ENCODE results near the gene LRRC75A. TPM values are rescaled to one million over a fixed set of nuclear protein-coding genes. Genes with fewer than 3 reads are reported as not detected.
A peak's percentile ranks its signal among the peaks of the same experiment; 100 is the strongest.

Gene LRRC75A
- total RNA-seq, 1 donor from 2014 or later: 0.96 TPM

- H3K4me1 ChIP-seq: peaks cover 58% of the 10 kb centered on the region
These were observed 52.6 kb downstream of the LRRC75A start for GRCh38 chr17:16439303-16439791.

GRCh38 chr17:16438557-16439302 lies 53.3 kb downstream of the LRRC75A start:
- intact Hi-C loops (cut with micrococcal nuclease): no loop called here
- H3K36me3 ChIP-seq: peaks cover 37% of the 10 kb centered on the region

More at GRCh38 chr17:16439303-16439791, 52.6 kb downstream of the LRRC75A start:
- intact Hi-C loops (cut with micrococcal nuclease): no loop called here
- no peak for TF ChIP-seq CTCF (IDR thresholded peaks at IDR 0.05; ENCODE audit: borderline replicate concordance)
- no peak for DNase-seq
- peak overlapping the region; percentile 89 for H3K27ac ChIP-seq (replicated peaks)
- peak overlapping the region; percentile 98 for H3K4me3 ChIP-seq
- H3K27me3 ChIP-seq (ENCODE audit: low read depth): no peaks in the 10 kb centered on the region
- no peaks in the 10 kb centered on the region for H3K9me3 ChIP-seq (replicated peaks)
- H3K36me3 ChIP-seq: peaks cover 43% of the 10 kb centered on the region

GRCh38 chr17:16438173-16438556 lies 53.8 kb downstream of the LRRC75A start:
- Histone ChIP-seq H3K36me3 (peaks cover 34% of the 10 kb centered on the region), H3K9me3 (replicated peaks) (no peaks in the 10 kb centered on the region), H3K4me3 (peak overlapping the region; percentile 98), H3K4me1 (peaks cover 47% of the 10 kb centered on the region), H3K27me3 (ENCODE audit: low read depth) (no peaks in the 10 kb centered on the region), H3K27ac (replicated peaks) (peak overlapping the region; percentile 89)
- no peak for TF ChIP-seq CTCF (IDR thresholded peaks at IDR 0.05; ENCODE audit: borderline replicate concordance)
- DNase-seq: no peak
- intact Hi-C loops (cut with micrococcal nuclease): no loop called here

More at GRCh38 chr17:16438557-16439302, 53.3 kb downstream of the LRRC75A start:
- H3K27ac ChIP-seq (replicated peaks): peak overlapping the region; percentile 89
- no peak for TF ChIP-seq CTCF (IDR thresholded peaks at IDR 0.05; ENCODE audit: borderline replicate concordance)
- no peaks in the 10 kb centered on the region for H3K27me3 ChIP-seq (ENCODE audit: low read depth)
- H3K4me1 ChIP-seq: peaks cover 52% of the 10 kb centered on the region
- H3K4me3 ChIP-seq: peak overlapping the region; percentile 98
- H3K9me3 ChIP-seq (replicated peaks): no peaks in the 10 kb centered on the region
- DNase-seq: peak; percentile 92

GRCh38 chr17:16437083-16437482 lies 54.9 kb downstream of the LRRC75A start:
- DNase-seq: no peak
- H3K4me3 ChIP-seq: no peak overlapping the region
- no peaks in the 10 kb centered on the region for H3K27me3 ChIP-seq (ENCODE audit: low read depth)
- no peak for TF ChIP-seq CTCF (IDR thresholded peaks at IDR 0.05; ENCODE audit: borderline replicate concordance)
- peaks cover 37% of the 10 kb centered on the region for H3K4me1 ChIP-seq
- no peaks in the 10 kb centered on the region for H3K9me3 ChIP-seq (replicated peaks)
- intact Hi-C loops (cut with micrococcal nuclease): no loop called here
- H3K27ac ChIP-seq (replicated peaks): no peak overlapping the region
- peaks cover 25% of the 10 kb centered on the region for H3K36me3 ChIP-seq

GRCh38 chr17:16435925-16436886 lies 55.8 kb downstream of the LRRC75A start:
- intact Hi-C loops (cut with micrococcal nuclease): no loop called here
- Histone ChIP-seq H3K4me1 (peaks cover 28% of the 10 kb centered on the region), H3K27ac (replicated peaks) (no peak overlapping the region), H3K4me3 (no peak overlapping the region), H3K36me3 (peaks cover 20% of the 10 kb centered on the region), H3K27me3 (ENCODE audit: low read depth) (no peaks in the 10 kb centered on the region), H3K9me3 (replicated peaks) (no peaks in the 10 kb centered on the region)
- DNase-seq: no peak
- TF ChIP-seq CTCF (IDR thresholded peaks at IDR 0.05; ENCODE audit: borderline replicate concordance): no peak

All from left ventricle myocardium inferior (tissue), 1 donor.